HG02981 (cell line): Measurements from ENCODE around the gene SLCO3A1.

Source experiments
- ATAC-seq: cut with Tn5 transposase; IDR thresholded peaks from one replicate; pipeline ENCODE4 v1.9.1; 2021; ENCODE audit warnings: mild to moderate bottlenecking, moderate library complexity; ENCODE audit not compliant: unreplicated experiment

Gene SLCO3A1

DNA sequence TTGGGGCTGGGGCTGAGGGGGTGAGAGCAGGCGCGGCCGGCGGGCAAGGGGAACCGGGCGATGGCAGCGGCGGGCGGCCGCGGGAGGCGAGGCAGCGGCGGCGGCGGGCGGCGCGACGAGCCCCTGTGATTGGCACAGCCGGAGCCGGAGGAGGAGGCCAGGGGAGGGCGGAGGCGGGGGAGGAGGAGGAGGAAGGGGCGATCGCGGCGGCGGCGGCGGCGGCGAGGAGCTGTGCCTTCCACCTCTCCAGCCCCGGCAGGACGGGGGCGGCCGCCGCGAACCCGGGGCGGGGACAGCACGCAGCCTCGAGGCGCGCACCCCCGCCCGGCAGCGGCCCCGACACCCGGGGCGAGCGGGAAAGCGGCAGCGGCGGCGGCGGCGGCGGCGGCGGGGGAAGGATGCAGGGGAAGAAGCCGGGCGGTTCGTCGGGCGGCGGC lies at the start of gene SLCO3A1:
TSS of gene SLCO3A1 (plus strand) at position 198 of the 437 bp plus-strand sequence.
- ATAC-seq, result peak; percentile 6

DNA sequence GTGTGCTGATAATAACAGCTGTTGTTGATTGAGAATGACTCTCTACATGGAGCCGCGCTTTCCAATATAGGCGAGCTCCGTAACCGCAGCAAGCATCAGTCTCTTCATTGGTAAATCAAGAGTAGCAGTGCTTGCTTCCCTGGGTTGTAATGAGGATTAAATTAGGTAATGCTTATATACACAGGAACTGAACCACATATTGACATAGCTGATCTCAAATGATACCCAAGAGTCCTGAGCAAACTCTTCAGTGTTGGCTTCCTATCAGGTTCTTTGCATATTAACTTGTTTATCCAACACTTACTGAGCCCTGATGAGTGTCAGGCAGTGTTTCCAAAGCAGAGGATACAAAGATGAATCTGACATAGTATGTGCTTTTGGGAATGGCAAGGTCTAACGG lies 46.4 kb upstream of the SLCO3A1 start:
- ATAC-seq, result no peak

DNA sequence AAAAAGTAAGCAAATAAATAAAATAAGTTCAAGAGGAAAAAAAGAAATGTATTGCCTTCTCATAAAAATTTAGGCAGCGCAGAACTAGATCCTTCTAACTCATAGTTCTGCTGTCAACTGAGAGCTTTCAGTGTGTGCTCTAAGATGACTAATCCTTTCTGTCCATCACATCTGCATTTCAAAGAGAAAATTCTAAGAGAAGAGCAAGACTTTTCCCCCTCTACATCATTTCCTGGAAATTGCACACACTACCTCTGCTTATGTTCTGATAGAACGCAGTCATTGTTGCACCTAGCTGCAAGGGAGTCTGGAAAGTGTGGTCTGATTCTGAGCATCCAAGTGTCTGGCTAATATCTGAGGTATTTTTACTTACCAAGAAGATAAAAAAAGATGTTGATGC lies 39.6 kb upstream of the SLCO3A1 start:
- ATAC-seq, result no peak

DNA sequence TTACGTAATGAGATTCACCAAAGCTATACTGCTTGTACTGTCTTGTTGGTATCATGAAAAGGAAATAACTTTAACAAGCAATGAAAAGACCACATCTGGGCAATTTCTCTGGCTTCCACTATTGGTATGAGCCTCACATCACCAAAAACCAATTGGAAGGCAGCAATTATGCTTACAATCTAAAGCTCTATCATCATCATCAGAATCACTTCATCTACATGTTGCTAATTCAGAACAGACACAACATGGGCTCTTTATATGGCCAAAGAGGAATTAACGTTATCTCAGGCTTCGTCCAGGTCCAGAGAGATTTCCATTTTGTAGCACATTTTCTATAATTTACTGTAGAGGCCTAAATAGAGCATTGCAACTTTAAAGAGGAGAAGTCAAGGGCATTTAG lies 36.6 kb upstream of the SLCO3A1 start:
- ATAC-seq, result no peak

DNA sequence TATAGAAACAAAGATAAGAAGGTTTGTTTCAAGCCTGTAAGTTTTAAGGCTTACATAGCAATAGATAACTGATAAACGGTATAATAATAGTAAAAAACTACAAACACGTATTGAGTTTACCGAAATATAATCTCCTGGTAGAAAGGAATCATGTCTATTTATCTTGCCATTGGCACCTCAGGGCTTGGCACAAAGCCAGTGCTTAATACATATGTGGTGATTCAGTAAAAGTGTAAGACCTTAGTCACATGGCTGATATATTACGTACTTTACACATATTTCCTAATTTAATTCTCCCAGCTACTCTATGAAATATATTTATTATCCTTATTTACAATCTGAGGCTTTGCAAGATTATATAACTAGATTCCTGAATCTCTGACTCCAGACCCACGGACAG lies 32.0 kb upstream of the SLCO3A1 start:
- ATAC-seq, result no peak

DNA sequence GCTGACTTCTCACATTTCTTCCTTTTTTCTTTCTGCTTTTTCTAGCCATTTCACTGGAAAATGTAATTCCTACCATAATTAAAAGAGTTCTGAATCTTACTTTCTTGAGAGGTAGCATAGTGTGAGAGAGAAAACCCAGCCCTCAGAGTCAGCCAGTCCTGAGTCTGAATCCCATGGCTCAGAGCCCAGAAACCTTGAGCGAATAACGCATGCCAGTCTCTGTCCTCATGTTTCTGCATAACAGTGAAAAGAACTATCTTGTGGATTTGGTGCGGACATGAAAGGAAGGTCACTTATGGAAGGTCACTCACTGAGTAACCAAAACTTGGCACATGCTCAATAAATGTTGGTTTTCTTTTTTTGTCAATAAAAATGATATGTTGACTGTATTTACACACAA lies 29.3 kb upstream of the SLCO3A1 start:
- ATAC-seq, result no peak

DNA sequence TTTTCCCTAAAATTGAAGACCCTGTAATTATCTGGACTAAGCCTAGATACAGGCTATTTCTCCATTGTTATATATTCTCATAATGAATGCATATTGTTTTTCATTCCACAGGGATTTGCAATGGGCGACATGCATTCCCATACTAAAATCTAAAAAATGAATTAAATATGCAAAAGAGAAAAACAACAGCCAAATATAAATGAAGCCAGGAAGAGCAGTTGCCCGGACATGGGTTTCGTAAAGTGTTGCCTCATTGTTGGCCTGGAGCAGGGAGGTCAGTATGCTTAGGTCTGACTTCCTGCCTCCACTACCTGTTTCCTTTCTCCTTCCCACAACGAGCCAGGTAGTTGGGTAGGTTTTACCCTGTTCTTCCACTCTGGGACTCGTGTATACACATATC lies 27.1 kb upstream of the SLCO3A1 start:
- ATAC-seq, result no peak

DNA sequence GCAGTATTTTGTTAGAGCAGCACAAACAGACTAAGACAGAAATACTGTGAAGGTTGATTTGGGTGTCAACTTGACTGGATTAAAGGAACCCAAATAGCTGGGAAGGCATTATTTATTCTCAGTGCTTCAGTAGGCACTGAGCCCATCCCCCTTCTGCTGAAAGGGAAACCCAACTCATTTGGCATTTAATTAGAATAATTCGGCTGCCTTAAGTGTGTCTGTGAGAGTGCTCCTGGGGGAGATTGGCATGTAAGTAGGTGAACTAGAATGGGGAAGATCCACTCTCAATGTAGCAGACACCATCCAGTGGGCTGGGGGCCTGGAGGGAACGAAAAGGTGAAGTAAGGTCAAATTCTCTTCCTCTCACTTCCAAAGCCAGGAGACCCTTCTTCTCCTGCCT lies 20.5 kb upstream of the SLCO3A1 start:
- no peak for ATAC-seq

DNA sequence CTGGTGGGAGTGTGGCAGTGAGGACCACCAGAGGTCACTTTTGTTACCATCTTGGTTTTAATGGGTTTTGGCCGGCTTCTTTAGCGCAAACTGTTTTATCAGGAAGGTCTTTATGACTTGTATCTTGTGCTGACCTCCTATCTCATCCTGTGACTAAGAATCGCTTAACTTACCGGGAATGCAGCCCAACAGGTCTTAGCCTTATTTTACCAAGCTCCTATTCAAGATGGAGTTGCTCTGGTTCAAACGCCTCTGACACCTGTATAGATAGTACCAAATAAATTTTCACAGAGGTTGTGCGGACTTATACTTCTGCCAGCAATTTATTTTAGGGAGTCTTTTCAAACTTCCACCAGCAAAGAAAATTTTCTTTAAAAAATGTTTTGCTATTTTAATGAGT lies 13.6 kb upstream of the SLCO3A1 start:
- no peak for ATAC-seq

DNA sequence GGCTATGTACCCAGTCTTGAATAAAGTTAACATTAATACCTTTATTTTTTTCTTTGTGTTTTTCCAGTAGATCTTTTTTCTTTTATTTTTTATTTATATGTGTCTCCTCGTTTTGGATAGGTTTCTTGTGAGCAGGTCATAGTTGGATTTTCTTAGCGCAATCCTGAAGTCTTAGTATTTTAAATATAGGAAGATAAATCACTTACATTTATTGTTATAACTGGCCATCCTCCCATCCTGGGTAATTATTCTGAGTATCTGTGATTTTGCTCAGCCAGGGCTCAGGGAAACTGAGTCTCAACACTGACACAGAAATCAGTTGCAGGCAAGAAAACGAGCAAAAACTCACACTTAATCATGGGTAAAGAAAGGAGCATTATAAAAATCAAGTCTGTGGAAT lies 11.6 kb upstream of the SLCO3A1 start:
- ATAC-seq, result no peak

DNA sequence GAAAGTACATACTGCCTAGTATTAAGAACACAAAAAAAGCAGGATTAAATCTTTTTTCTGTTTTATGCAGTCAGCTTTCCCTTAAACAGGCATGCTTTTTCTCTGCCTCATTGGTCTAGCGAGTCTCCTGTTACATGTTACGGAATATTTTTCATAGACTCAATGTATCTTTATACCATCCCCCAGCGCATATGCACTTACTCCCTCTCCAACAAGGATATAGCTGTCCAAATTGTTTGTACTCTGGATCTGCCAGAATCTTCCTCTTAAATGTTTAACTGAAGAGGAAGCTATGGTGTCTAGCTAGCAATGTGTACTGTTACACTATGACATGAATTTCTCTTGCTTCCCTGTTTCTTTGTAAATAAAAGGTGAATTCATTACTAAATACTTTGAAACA lies 9.2 kb upstream of the SLCO3A1 start:
- no peak for ATAC-seq

DNA sequence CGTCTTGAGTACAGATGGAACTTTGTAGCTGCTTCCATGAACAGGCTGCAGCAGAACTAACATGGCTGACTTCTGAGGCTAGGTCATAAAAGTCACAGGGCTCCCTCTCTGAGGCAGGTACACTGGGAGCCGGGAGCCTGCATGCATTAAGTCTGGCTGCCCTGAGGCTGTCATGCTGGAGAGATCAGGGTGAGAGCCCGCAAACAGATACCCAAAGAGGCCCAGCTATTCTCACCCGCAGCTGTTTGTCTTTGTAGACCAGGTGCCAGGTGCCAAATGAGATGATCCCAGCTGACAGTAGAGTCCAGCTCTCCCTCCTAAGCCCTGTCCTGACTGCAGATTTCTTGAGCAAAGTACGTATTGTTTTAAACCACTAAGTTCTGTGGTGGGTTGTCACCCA lies 8.6 kb upstream of the SLCO3A1 start:
- no peak for ATAC-seq

DNA sequence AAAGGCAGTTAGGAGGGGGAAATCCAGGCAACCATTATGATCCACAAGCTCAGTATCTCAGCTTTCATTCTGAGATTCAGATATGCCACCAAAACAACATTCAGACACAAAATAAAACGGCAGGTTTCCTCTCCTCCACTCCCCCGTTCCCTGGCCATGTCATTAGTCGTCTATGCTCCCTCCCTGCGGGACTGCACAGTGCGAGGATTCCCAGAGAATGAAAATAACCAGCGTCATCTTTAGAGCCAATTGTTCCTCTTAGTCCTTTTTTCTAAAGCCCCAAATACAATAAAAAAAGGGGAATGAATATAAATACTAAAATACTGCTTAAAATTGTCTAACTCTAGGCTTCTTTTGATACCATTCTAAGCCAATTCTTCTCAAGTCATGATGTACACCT lies 7.8 kb upstream of the SLCO3A1 start:
- no peak for ATAC-seq

DNA sequence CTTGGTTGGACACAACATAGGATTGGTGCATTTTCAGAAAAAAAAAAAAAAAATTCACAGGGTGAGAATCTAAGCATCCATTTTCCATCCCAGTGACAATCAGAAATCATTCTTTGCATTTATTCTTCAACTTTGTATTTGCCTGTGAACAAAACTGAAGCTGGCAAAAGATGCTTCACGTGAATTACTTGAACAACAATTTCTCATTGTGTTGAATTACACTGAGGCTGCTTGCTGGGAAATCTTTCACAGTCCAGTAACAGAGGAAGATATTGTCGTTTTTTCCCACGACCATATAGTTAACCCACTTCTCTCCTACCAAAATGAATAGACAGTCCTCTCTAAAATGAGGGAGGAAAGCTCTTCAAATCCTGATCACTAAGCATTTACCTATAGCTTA lies 4.3 kb upstream of the SLCO3A1 start:
- no peak for ATAC-seq

DNA sequence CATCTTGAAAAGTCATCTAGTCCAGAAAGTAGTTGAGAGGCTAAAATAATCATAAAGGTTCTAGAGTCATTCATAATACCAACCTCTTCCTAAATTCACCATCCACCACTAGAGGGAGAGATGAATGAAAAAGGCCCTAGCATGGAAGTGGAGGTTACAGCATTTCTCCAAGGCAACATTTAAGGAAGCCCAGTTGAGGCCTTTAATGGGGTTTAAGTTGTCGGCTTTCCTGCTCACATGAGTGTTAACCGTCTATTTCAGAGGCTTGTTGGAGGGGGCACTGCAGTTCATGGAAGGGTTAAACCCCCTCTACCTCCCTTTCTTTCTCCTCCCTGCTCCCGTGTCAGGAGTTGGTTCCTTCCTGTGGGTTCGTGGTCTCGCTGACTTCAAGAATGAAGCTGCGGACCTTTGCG lies 3.8 kb upstream of the SLCO3A1 start:
- no peak for ATAC-seq

DNA sequence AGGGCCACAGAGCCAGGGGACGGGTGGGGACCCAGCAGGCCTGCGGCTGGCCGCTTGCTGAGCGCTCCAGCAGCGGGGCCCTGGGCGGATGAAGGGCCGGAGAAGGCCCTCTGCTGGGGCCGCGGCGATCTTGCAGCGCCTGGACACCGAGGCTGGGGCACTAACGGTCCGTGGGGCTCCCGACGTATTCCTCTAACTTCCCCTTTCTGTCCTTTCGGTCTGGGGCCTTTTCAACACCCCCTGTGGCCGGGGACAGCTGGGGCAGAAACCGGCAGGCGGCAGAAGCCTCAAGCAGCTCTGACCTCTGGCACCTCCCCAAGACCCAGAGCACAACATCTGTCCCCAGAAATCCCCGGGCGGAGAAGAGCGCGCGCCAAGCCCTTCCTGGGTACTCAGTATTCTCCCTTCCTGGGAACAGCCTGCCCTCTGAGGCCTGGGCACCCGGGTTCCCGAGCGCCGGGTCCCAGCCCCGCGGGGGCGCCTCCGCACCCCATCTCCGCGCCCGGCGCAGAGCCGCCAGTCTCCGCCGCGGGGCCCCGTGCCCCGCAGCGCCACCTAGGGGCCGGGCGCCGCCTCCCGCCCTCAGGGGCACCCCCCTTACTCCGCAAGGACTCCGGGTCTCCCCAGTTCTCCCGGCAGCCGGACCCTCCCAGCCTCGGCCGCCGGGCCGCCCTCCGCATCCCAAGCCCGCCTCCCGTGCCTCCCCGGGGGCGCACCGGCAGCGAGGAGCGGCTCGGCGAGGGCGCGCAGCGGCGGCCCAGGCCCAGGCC lies 582 bp upstream of the SLCO3A1 start:
- ATAC-seq, result peak; percentile 47

DNA sequence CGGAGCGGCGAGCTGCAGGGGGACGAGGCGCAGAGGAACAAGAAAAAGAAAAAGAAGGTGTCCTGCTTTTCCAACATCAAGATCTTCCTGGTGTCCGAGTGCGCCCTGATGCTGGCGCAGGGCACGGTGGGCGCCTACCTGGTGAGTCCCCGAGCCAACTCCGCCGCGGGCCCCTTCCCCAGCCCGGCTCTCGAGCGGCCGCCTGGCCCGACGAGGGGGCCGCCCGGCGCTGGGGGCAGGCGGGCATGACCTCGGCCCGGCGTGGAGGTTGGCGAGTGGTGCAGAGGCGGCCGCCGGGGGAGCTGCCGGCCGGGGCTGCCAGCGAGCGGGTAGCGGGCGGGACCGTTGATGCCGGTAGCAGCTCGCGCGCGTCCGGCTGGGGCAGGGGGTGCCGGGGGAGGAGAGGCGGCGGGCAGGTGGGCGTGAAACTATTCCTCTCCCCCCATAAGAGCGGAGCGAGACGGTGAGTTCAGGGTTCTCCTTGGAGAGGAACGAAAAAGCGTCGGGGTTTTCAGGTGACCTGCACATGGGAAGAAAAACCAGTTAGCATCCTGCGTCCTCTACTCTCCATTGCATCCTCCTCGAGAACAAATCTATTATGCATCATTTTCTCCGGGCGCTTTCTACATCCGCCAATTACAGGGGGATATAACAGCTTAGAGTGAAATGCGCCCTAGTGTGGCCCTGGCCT lies 585 bp downstream of the SLCO3A1 start:
- ATAC-seq, result no peak

DNA sequence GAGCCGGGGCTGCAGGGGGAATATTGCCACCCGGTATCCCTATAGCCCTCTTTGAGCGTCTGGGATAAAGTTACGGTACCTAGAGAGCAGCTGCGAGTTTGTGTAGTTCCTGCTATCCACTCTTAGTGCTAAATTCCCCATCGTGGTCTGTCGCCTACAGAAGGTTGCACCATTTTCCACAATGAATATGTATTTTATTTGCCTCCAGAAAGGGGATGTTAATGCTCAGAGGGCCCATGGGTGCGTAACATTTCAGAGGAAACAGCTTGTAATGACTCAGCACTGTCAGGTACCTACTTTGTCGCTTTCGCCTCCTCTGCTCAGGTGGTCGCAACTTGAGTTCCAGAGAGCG lies 1.1 kb downstream of the SLCO3A1 start:
- no peak for ATAC-seq

DNA sequence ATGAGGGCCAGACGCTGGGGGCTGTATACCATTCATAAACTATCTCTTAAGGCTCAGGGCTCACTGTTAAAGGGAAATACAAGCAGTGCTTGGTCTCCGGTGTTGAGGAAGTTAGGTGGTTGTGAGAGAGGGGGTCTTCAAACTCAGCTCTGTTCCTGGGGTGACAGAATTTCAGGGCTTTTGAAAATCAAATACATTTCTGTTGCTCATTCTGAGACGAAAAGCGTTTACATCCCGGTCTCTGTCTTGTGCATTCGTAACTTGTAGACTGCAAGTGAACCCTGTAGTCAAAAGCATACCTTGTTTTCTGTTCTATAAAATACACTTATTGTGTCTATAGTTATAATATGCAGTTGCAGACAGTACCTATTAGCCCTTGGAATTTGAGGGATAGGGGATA lies 1.7 kb downstream of the SLCO3A1 start:
- ATAC-seq, result no peak

DNA sequence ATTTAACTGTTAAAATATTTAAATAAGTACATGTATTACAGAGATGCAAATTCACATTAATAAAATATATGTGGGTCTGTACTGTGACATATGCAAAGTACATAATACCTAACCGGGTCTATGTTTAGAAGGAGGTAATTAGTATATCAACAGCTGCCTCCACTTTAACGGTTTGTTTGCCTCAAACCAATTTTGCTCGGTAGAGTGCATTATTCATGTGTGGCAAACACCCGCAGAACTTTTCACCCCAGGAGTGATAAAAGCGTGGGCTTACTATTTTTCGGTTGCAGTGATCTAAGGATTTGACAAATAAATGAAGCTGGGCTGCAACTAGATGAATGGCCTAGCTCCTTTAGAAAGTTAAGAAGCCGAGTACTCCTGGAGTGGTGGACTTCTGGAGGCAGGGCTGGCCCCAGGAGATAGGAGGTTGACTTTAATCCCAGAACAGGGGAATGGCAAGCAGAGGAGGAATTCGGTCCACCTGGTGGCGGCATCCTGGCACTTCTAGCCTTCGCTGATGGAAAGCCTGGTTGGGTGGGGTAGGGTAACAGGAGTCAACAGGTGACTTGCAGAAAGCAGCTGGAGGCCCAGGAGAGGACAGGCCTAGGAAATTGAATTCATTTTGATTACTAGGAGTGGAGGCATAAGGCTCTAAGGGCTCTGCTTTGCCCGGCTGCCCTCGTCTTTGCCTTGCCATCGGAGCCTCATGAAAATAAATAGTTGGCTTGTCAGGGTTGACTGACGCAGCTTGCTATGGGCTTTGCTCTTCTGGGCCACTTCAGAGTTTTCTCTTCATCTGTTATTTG lies 2.4 kb downstream of the SLCO3A1 start:
- peak; percentile 16 for ATAC-seq

DNA sequence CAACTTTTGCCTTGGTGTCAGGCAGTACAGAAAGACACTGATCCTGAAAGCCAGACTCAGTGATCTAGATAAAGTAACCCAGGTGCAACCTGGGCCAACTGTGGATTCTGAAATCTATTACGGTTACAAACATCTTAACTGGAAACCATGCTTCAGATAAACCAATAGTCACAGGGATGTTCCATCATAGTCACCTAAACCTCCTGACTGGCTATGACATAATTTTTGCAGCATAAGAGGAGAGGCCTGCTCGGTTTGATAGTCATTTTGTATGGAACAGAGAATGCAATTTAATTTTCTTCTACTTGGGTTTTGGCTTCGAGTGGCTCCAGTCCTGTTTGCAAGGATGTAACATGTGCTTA lies 3.7 kb downstream of the SLCO3A1 start:
- ATAC-seq, result no peak

DNA sequence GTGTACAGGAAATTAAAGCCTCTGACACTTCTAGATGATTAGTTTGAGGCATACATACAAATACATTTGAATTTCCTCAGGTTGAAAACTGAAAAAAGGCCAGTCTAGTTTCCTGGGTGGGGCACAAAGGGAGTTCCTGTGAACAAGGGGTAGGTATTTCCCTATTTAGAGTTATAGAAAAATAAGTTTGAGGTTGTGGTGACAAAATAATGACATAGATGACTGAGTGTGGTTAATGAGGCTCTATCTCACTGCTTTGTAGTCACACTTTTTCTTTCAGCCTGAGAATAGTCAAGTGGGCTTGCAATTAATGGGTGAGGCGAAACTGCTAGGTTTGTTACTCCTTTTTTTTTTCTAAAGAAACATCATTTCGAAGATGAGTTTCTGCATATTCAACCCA lies 4.3 kb downstream of the SLCO3A1 start:
- ATAC-seq, result peak; percentile 51
